8988T (cell line): ENCODE measurements around the gene G3BP2.
"Not testable (repeated sequence)": the region's sequence is repeated elsewhere in the genome, so short reads cannot be mapped to it uniquely, and the experiment has no call there.

Experiments
- DNase-seq: peaks from one replicate; pipeline ENCODE4 v3.0.0; 2011

Gene G3BP2

GRCh38 chr4:75673027-75673958 lies at the start of gene G3BP2:
TSS of gene G3BP2 (minus strand) at chr4:75673411. CDS start at chr4:75662025, 11,386 bp downstream.
- DNase-seq: peak; percentile 56

DNA sequence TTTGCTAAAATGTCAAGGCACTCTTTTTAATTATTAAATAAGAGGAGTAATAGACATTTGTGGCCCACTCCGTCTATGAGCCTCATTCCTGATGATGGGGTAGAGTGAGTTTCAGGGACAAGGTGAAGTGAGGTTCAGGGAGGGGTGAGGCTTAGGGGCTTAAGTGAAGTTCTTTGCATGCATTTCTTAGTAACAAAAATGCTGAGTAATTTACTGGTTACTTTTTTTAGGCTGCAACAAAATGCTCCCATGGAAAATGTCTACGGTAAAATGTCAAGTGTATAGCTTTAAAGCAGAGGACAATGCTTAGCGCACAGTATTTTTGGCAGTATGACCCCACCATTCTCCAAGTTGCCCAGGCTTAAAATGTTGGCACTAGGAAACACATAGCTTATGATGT lies 49.2 kb upstream of the G3BP2 start:
- no peak for DNase-seq

- no peak for DNase-seq
These were observed 45.3 kb upstream of the G3BP2 start for GRCh38 chr4:75718529-75718928.

DNA sequence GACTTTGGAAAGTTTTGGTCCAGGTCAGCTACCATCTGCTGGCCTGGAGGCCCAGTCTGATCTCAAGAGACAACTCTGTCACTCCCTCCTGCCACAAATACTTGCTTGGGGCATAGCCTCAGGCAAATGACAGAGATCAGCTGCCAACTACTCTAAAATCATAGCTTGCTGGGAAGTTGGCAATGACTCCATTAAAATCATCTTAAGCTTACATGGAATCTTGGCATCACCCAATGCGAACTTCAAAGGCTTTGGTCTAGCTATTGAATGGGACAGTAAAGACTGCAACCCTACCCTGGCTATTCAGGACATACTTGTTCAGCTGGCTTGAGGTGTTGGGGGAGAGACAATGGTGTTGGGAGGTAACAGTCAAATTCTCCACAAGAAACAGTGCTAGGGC lies 44.2 kb upstream of the G3BP2 start:
- DNase-seq: no peak

- not testable (repeated sequence) for DNase-seq
These were observed 42.8 kb upstream of the G3BP2 start for GRCh38 chr4:75716054-75716453.

DNA sequence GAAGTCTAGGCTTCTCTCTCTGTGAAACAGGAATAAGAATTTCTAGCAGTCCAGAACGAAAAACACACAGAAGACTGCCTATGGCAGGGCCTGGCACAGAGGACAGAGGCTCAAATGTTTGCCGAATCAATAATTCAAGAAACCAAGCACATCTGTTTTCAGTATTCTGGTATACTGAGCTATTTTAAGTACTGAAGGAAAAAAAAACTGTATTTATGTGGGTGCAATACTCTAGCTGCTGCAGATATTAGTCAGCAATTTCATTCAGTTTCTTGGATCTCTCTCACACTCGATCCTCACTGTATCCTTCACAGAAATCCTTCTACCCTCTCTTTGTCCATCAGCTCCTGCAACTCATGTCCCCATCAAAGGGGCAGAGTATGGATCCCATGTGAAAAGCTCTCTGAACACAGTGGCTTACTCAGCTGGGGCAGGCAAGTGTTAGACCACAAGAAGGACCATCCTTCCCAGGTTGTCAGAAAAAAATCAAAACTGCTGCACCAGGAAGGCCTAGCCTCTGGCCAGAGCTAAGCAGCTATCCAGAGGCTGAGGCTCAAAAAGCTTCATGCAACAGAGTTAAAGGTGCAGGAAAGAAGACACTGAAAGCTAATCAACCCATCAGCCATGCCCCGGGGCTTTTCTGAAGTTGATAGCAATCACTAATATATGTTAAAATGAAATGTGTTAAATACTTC lies 42.0 kb upstream of the G3BP2 start:
- no peak for DNase-seq

GRCh38 chr4:75714704-75715103 lies 41.5 kb upstream of the G3BP2 start:
- no peak for DNase-seq

DNA sequence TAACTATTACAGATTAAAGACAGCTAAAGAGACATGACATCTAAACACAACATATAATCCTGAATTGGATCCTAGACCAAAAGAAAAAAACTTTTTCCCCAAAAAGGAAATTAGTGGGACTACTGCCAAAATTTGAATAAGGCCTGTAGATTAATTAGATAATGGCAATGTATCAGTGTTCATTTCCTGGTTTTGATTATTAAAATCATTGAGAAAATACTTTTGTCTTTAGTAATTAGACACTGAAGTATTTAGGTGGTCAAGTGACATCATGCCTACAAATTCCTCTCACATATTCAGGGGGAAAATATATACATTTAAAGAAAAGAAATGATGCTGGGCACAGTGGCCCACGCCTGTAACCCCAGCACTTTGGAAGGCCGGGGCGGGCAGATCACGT lies 40.8 kb upstream of the G3BP2 start:
- no peak for DNase-seq

DNA sequence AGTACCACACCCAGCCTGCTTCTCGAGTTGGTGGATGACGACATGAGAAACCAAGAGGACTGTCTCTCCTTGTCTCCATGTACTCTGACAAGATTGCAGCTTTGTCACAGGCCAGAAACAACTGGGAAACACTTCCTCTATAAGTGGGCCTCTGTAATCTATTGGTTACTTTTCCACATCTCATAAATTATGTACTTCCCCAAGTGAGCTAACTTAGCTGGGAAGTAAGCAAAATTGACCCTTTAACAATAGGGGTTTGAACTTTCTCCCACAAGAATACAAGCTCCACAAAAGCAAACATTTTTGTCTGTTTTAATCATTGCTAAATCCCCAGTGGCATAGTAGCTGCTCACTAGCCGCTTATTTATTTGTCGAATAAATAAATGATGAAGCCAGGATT lies 37.0 kb upstream of the G3BP2 start:
- no peak for DNase-seq

DNA sequence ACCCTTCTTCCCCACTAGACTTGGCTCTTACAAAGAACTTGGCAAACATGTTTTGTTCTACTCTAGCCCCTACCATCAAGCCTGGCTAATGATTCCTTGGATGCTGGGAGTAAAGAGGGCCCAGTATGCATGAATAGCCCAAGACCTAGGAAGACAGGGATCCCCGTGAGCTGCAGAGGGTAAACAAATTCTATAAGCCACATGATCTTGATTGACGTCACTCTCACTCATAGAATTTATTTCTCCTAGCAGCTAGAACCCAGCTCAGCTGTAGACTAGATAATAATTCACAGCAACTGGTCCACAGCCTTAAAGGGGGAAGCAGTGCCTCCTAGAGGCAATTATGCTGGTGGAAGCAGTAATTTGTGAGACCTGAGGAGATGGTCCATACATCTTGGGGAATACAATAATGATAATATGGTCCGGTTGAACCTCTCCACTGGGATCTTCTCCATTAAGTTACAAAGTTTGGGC lies 35.0 kb upstream of the G3BP2 start:
- no peak for DNase-seq

DNA sequence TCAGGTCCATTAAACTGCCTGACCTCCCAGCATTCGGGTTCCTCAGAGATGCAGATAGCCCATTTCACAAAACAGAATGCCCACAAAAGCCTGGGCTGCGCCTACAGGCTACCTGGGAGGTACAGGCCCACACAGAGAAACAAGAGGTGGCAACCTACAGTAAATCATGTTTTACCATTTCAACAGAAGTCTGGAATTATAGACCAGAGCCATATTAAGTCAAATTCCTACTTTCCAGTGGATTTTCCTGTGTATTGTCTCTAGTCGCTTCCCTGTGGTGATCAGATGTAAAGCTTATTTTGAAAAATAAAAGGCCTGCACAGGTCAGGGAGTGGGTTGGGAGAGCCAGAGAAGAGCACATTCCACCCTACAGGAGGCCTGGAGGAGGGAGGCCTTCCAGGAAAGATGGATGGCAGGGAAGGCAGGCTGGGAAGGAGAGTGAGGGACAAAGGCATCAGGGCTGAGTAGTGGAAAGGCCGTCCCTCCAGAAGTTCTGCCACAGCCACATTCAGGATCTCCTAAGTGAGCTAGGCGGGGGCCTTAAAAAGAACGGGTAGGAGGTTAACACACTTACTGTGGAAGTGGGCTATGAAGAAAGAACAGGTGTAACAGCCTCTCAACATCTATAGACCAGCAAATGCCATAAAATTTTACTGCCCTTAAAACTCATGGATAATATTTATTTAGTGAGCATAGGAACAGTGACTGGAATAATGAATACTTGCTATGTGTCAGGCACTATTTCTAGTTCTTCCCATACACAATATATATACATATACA lies 32.2 kb upstream of the G3BP2 start:
- DNase-seq: no peak

- no peak for DNase-seq
These were observed 29.8 kb upstream of the G3BP2 start for GRCh38 chr4:75702919-75703411.

DNA sequence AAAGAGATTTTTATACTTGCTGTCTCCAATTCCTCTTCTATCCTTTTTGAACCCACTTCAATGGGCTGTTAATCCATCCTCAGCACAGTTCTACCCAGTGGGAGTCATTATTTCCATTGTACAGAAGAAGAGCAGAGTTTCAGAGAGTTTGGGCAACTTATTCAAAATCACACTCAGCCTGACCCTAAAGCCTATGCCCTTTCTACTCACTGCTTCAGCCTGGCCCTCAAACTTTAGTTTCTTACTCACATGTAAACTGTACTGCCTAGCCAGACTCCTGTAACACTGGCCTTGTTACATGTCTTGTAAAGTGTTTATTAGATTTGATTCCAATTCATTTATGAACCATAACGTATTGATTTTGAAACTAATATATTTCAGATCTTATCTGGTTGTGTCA lies 26.1 kb upstream of the G3BP2 start:
- no peak for DNase-seq

DNA sequence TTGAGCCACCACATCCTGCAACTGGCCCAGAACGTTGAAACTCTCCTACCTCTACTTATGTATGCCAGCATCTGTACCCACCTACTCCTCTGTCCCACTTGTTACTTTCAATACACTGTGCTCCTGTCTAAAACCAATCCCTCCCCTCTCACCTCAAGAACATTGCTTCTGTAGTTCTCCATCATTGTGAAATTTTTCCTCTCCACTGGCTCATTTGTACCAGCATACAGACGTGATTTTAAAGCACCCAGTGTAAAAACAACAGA lies 25.7 kb upstream of the G3BP2 start:
- DNase-seq: no peak

GRCh38 chr4:75698162-75698962 lies 25.2 kb upstream of the G3BP2 start:
- DNase-seq: no peak

DNA sequence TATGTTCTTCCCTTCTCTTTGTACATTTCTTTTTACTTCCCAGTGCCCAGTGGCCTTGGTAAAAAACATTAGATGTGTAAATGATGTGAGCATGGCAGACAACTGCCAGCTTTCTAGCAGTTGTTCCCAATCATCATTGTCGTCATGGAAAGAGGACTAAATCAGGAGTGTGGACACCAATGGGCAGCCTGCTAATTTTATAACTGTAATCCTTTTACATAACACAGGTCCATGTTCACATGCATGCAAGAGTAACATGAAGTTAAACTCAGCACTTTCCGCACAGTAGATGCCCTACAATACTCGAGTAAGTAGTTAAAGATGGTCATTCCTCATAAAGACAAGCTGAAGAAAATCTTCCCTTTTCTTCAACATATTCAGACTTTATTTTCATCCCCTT lies 23.4 kb upstream of the G3BP2 start:
- no peak for DNase-seq

DNA sequence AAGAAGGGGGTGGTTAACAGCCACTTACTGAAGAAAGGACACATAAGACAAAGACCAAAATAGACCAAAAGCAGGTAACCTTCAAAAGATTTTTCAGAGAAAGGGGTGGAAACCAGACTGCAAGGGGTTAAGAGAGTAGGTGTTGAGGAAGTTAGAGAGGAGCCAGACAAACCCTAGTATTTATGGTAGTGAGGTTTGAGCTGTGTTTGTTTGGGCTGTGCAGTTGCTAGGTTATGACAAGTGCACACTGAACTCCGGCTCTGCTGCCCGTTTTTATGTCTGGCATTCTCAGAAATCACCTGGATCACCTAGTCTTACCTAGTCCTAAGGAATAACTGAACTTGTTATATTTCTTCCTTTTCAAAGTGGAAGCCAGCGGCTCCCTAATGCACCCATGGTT lies 22.9 kb upstream of the G3BP2 start:
- DNase-seq: no peak

DNA sequence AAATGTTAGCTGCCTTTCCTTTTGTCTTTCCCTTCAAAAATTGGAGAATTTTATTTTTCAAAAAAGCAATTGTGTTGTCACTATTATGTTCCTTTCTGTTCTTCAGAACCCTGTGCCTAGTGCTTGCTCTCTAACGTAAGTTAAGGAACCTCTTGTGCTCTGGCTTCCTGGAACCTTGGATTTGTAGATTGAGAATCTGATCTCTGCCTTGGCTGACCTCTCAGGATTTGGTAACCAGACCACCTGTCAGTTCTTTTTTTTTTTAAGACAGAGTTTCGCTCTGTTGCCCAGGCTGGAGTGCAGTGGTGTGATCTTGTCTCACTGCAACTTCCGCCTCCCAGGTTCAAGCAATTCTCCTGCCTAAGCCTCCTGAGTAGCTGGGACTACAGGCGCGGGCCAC lies 18.9 kb upstream of the G3BP2 start:
- not testable (repeated sequence) for DNase-seq

DNA sequence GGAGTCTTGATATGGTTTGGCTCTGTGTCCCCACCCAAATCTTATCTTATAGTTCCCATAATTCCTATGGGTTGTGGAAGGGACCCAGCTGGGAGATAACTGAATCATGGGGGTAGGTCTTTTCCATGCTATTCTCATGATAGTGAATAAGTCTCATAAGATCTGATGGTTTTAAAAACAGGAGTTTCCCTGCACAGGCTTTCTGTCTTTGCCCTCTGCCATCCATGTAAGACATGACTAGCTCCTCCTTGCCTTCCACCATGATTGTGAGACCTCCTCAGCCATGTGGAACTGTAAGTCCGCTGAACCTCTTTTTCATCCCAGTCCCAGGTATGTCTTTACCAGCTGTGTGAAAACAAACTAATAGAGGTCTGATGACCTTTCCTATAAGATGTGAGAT lies 13.9 kb upstream of the G3BP2 start:
- not testable (repeated sequence) for DNase-seq

- DNase-seq: no peak
These were observed 13.1 kb upstream of the G3BP2 start for GRCh38 chr4:75686346-75686745.

GRCh38 chr4:75685546-75686189 lies 12.5 kb upstream of the G3BP2 start:
- DNase-seq: no peak
